Activated naive CD4-positive, alpha-beta T cell (primary cell): ENCODE results near the gene METTL26.

Experiments
- DNase-seq, 4 experiments: peaks; one replicate each; lab custom pipeline; 2025; lab: John Stamatoyannopoulos, UW

METTL26 gene

DNA sequence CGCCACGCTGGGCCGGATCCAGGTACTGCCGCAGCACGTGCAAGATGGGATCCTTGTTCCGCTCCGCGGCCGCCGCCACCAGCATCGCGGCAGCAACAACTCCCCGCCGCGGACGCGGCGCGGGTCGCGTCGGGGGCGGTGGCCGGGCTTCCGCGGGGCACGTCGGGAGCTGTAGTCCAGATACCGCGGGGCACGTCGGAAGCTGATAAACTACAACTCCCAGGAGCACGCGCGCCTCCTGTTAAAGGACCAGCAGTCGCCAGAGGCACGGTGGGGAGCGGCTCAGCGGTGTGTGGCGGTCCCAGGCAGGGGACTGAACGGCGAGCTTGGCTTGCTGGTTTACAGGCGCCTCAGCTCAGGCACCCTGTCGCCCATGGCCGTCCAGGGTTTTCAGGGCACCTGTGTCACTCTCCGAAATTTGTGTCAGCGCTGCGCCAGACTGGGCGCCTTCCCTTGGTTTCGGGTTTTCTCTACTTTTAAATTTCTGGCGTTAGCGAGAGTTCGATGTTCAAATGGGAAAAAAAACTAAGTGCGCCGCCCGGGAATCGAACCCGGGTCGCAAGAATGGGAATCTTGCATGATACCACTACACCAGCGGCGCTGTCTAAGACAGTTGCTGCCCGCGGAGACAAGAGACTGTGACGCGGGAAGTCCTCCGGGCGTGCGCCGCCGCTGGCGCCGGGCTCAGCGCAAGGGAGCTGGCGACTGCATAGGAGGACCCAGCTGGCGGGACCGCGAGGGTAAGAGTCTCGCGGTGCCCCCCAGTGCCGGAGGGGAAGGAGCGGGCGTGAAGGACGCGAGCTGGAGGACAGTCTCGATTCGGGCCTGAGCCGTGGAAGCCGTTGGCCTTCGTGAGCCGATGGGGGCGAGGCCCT lies at the start of gene METTL26:
TSS of gene METTL26 (minus strand) at position 100 of the 875 bp plus-strand sequence. CDS start at position 85, 15 bp downstream.
- peak; percentile 89 to 99 (median 94) for DNase-seq

DNA sequence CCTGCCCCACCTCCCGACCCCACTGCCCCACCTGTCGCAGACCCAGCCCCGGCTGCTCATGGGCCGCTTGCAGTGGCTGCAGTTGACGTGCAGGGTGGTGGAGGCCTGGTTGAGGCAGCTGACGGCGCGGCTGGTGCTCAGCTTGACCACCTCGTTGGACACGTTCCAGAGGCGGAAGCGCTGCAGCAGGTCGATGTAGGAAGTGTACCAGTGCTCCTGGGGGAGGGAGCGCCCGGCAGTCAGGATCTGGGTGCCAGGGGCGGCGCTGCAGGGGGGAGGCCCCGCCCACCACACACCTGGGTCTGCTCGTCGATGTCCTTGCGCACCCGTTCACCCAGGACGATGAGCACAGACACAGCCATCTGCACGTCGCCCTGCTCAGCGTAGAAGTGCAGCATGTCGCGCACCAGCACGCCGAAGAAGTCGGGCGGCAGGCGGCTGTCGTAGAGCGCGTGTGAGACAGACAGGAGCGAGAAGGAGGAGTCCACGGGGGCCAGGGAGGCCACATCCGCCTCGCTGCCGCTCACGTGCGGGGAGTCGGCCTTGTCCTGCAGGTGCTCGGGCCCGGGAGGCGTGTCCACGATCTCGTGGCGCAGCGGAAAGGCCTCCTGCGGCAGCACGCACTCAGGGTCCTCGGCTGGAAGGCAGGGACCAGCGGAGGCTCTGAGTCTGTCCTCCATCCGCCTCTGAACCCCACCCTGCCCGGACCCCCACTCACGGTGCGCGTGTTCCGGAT lies 49.0 kb upstream of the METTL26 start:
- no peak for DNase-seq

DNA sequence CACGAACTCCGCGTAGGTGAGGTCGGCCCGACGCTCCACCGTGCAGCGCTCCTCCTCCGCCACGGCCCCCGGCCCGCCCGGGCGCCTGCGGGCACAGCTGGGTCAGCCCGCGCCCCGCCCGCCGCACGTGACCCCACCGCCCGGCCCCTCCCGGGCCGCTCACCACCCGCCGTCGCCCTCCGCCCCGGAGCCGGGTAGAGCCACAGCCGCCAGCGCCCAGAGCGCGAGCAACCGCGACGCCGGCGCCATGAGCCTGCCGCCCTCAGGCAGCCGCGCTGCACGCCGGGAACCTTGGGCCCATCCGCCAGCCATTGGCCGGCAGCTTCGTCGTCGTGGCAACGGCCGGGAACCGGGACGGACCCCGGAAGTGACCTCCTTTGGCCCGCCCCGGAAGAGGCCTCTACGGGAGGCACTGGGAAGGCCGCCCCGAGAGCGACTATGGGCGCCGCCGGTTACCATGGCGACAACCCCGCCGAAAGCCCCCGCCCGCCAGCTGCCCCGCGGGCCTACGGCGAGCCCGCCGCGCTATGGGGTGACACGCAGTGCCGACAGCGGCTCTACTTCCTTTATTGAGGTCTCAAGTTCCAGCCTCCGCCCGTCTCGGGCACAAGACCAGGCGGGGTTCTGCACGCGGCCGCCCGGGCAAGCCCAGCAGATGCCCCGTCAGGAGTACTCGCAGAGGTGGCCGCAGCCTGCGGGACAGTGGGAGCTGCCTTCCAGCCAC lies 48.1 kb upstream of the METTL26 start, which contains the start of gene JMJD8:
TSS of gene JMJD8 (minus strand) at position 264 of the 724 bp plus-strand sequence. CDS start at position 249, 15 bp downstream.
- DNase-seq, result peak; percentile 86 to 94 (median 91)

DNA sequence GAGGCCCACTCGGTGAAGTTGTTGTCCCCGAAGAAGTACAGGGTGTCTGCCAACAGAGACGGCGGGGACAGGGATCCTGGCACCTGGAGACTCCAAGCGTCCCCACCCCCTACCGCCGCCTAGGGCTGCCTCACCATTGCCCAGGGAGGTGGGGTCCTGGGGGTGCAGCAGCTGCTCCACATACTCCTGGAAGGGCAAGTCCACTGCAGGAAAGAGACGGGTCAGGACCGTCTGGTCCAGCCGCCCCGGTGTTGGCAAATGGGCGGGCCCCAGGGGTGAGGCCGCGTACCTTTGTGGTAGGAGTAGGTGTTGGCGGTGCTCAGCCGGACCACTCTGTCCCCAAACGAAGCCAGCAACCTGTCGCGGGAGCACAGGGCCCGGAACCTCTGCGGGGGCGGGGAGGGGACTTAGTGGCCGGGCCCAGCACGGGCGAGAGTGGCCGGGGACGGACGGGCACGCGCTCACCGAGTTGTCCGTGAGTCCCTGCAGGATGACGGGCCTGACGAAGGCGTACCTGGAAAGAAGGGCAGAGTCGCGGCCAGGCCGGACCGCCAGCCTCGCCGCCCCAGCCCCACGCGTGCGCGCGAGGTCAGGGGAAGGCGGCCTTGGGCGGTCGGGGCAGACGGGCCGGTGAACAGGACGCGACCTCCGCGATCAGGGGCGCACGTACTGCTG lies 47.4 kb upstream of the METTL26 start:
- DNase-seq, result no peak

DNA sequence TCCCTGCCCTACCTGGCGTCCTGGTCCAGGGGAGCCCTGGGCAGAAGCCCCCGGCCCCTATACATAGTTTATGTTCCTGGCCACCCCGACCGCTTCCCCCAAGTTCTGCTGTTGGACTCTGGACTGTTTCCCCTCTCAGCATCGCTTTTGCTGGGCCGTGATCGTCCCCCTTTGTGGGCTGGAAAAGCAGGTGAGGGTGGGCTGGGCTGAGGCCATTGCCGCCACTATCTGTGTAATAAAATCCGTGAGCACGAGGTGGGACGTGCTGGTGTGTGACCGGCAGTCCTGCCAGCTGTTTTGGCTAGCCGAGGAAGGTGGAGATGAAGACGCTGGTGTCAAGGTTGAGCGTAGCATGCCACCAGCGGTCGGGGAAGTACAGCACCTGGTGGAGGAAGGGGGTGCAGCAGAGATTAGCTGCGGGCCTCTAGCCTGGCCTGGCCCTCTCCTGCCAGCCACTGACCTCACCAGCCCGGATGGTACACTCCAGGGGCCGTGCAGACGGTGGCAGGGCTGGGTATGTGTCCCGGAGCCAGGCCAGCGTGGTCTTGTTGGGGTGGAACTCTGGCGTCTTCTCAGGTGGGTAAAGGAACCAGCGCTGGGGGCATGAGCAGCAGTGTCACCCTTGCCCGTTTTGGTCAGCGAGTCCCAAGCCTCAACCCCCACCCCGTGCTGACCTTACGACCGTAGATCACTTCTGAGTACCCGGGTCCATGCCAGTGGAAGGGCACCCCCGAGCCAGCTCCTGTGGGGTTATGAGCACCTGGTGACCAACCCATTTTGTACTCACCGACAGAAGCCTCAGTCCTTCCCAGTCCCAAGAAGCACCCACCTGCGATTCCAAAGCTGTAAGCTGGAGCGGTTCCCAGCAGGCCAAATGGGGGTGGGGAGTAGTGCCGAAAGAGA lies 46.6 kb upstream of the METTL26 start:
- DNase-seq, result no peak

DNA sequence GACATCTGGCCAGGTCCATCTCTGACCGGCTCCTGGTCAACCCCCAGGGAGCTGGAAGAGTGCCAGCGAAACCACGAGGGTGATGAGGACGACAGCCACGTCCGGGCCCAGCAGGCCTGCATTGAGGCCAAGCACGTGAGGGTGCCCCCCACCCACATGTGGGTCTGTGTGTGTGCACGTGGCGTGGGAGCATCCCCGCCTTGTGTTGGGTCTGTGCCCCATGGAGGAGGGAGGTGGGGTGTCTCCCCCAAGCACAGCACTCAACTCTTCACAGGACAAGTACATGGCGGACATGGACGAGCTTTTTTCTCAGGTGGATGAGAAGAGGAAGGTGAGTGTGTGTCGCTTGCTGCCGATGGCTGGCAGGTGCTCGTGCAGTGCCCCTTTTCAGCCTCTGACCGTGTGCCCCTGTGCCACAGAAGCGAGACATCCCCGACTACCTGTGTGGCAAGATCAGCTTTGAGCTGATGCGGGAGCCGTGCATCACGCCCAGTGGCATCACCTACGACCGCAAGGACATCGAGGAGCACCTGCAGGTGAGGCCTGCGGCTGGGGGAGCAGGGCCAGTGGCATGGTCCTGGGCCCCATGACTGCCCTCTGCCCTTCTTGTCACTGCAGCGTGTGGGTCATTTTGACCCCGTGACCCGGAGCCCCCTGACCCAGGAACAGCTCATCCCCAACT lies 45.8 kb upstream of the METTL26 start:
- DNase-seq, result no peak

DNA sequence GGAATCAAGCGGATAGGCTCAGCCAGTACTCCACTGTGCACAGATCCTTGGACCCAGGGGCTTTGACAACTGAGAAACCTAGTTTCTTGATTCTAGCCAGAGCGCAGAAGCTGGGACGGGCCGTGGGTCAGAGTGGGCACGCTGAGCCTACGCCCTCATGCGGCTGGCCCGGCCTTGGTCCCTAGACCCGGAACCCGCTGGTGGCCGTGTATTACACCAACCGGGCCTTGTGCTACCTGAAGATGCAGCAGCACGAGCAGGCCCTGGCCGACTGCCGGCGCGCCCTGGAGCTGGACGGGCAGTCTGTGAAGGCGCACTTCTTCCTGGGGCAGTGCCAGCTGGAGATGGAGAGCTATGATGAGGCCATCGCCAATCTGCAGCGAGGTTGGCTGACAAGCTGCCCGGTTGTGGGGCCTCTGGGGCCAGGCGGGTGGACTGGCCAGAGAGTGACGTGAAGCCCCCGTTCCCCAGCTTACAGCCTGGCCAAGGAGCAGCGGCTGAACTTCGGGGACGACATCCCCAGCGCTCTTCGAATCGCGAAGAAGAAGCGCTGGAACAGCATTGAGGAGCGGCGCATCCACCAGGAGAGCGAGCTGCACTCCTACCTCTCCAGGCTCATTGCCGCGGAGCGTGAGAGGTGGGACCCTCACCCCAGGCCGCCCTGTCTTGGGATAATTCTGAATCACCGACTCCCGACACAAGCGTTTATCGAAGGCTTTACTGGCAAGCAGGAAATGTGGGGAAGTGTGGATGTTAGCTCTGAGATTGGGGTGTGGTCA lies 45.1 kb upstream of the METTL26 start:
- DNase-seq, result no peak

DNA sequence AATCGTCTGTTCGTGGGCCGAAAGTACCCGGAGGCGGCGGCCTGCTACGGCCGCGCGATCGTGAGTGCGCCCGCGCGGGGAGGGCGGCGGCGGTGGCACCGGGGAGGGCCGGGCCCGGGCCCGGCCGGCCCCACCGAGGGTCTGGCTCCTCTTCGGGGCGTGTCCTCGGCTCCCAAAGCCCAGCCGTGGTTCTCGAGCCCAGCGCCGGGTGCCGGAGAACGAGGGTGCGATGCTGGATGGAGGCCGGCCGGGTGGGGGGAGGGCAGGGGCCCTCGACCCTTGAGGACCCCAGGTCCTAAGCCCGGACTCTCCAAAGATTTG lies 44.5 kb upstream of the METTL26 start:
- DNase-seq, result no peak

DNA sequence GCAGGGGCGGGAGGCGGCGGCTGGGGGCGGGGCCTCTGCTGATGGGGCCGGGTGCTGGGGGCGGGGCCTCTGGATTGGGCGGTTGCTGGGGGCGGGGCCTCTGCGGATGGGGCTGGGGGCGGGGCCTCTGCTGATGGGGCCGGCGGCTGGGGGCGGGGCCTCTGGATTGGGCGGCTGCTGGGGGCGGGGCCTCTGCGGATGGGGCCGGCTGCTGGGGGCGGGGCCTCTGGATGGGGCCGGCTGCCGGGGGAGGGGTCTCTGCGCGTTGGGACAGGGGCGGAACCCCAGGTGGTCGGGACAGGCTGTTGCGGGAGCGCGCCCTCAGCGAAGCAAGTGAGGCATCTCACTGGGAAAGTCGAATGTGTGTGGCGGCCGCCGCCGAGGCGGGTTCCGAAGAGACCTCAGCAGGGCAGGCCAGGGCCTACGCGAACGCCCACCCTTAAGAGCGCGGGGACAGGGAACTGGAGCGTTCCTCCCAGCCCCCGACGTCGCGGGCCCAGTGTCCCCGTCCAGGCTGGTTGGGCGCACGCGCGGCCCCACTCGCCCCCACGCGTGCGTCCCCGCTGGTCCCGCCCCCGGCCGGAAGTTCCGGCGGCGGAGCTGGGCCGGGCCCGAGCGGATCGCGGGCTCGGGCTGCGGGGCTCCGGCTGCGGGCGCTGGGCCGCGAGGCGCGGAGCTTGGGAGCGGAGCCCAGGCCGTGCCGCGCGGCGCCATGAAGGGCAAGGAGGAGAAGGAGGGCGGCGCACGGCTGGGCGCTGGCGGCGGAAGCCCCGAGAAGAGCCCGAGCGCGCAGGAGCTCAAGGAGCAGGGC lies 43.9 kb upstream of the METTL26 start, which contains the start of gene STUB1:
TSS of gene STUB1 (plus strand) at position 597 of the 811 bp plus-strand sequence. CDS start at position 713, 116 bp downstream.
- DNase-seq, result peak; percentile 87 to 97 (median 95)

DNA sequence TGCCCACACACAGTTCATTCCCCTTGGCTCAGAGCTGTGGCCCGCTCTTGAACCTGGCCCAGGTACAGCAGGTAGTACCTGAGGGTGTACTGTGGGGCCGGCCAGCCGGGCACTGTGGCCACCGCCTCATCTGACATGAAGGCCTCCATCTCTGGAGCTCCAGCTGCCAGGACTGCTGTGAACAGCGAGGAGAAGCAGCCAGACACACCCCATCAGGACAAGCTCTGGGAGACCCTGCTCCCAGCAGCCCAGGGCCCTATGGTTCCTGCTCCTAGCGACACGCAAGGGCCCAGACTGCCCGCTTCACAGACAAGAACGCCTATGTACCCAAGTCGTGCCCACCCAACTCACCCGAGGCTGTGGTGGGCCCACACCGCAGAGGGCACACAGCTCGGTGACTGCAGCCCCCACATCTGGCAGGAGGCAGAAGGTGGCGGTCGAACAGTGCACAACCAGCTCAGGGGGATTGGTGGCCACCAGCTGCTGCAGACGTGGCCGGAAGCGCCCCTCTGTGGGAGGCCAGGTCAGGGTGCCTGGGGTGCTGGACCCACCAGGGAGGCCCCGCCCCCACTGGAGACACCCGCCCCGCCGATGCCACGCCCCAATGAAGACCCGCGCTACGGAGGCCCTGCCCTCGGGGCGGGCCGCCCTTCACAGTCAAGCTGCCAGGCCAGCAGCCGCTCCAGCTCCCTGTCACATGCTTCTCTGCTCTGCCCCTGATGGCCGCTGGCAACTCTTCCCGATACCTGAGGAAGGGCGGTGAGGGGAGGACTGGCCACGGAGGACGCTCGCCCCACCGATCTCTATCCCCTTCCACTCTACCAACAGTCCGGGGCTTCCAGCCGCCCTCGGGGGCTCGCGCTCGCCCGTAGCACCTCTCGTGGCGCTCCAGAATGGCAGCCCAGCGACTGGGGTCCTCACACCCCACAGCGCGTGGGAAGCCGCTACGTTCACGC lies 43.0 kb upstream of the METTL26 start:
- peak in 2 of 4 experiments; percentile 46 to 62 for DNase-seq

DNA sequence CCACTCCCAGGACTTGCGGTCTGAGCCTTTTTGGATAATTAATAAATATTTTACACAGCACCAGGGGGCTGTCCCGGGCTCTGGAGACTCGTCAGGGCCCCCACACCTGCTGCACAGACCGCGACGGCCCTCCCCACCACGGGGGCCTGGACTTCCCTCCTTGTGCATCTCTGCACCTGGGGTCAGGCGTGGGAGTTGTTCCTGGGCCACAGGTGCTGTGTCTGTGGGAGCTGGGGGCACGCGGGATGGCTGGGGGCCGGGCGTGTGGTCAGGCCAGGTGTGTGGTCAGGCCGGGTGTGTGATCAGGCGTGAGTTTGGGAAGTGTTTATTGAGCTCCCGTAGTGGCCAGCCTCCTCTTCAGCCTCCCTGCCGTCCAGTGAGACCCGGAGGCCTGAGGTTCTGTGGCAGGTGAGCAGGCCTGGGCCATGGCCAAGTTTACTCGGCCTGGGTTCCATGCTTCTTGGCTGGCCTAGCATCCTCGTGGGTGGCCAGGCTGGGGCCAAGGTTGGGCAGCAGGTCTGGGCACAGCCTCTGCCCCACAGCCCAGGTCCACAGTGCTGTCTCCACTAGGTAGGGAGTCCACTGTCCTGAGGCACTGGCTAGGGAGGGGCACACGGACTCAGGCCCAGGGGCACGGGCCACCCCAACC lies 42.2 kb upstream of the METTL26 start:
- no peak for DNase-seq

DNA sequence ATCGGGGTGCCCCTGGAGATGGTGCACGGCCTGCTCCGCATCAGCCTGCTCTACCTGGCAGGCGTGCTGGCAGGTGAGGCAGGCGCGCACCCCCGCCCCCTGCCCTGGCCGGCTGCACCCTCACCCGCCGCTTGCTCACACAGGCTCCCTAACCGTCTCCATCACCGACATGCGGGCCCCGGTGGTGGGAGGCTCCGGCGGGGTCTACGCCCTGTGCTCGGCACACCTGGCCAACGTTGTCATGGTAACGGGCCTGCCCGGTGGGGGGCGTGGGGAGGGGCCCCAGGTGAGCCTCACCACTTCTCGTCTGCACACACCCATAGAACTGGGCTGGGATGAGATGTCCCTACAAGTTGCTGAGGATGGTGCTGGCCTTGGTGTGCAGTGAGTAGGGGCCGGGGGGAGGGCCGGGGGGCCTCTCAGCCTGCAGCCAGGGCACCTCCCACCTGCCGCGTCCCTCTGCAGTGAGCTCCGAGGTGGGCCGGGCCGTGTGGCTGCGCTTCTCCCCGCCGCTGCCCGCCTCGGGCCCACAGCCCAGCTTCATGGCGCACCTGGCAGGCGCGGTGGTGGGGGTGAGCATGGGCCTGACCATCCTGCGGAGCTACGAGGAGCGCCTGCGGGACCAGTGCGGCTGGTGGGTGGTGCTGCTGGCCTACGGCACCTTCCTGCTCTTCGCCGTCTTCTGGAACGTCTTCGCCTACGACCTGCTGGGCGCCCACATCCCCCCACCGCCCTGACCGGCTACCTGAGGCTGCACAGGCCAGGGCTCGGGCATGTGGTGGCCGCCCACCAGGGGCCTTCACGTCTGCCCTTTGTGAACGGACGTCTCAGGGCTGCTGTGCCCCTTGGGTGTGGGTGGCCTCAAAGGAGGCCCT lies 41.4 kb upstream of the METTL26 start:
- DNase-seq, result no peak

DNA sequence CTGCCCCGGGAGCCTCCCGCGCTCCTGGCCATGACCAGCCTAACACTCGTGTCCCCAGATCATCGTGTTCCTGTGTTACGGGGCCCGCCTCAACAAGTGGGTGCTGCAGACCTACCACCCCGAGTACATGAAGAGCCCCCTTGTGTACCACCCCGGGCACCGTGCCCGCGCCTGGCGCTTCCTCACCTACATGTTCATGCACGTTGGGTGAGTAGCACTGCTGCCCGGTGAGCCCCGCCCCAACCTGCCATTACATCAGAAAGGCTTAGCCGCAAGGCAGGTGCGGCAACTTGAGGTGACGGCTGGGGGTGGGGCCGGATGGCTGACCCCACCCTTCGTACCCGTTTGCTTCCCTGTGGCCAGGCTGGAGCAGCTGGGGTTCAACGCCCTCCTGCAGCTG lies 40.8 kb upstream of the METTL26 start:
- no peak for DNase-seq

DNA sequence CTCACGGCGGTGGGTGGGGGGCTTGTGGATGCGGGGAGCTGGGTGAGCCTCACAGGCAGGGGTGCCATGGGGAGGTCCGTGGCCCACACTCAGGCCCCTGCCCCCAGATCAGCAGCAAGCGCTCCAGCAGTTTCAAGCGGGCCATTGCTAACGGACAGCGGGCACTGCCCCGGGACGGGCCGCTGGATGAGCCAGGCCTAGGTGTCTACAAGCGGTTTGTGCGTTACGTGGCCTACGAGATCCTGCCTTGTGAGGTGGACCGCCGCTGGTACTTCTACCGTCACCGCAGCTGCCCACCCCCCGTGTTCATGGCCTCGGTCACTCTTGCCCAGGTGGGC lies 40.4 kb upstream of the METTL26 start:
- no peak for DNase-seq

DNA sequence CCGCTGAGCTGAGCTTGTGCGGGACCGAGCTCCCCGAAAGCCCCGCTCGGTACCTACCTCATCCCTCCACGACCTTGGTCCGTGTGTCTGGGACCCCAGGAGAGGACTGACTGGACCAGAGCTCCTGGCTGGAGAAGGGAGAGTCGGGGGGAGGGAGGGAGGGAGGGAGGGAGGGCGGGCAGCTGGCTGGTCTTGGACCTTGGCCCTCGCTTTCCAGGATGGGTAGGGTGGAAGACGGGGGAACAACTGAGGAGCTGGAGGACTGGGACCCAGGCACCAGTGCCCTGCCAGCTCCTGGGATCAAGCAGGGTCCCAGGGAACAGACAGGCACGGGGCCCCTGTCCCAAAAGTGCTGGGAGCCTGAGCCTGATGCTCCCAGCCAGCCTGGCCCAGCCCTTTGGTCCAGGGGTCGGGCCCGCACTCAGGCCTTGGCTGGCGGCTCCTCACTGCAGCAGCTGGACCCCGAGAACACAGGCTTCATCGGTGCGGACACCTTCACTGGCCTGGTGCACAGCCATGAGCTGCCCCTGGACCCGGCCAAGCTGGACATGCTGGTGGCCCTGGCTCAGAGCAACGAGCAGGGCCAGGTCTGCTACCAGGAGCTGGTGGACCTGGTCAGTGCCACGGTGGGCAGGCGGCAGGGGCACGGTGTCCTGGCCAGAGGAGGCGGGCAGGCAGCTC lies 39.9 kb upstream of the METTL26 start:
- DNase-seq, result no peak
